Measurements from ENCODE around the gene ZBP1. TPM values are rescaled to one million over a fixed set of nuclear protein-coding genes. Genes with fewer than 3 reads are reported as not detected.

ZBP1 gene
- polyA plus RNA-seq, 1 donor = not detected

DNA sequence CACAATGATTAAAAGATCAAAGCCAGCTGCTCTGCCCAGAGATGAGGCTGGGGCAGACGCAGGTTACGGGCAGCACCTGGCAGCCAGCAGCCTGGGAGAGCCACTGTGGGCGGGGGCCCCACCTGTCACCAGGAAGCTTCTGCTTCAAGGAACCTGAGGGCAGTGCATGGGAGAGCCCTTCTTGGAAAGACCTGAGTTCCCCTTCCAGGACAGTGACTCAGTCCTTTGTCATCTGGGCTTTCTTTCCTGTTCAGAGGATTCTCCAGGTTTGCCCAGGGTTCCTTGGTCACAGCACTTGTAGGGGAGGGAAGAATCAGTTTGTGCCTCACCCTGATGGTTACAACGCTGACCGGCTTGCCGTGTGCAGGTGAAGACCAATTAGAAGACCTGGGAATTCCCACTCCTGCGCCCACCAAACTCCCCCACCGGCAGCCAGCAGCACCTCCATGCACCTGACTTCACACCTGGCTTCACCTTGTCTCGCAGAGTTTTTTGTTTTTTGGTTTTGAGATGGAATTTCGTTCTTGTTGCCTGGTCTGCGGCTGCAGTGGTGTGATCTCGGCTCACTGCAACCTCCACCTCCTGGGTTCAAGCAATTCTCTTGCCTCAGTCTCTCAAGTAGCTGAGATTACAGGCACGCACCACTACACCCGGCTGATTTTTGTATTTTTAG lies 2.0 kb downstream of the ZBP1 start:
- DNase-seq = no peak

DNA sequence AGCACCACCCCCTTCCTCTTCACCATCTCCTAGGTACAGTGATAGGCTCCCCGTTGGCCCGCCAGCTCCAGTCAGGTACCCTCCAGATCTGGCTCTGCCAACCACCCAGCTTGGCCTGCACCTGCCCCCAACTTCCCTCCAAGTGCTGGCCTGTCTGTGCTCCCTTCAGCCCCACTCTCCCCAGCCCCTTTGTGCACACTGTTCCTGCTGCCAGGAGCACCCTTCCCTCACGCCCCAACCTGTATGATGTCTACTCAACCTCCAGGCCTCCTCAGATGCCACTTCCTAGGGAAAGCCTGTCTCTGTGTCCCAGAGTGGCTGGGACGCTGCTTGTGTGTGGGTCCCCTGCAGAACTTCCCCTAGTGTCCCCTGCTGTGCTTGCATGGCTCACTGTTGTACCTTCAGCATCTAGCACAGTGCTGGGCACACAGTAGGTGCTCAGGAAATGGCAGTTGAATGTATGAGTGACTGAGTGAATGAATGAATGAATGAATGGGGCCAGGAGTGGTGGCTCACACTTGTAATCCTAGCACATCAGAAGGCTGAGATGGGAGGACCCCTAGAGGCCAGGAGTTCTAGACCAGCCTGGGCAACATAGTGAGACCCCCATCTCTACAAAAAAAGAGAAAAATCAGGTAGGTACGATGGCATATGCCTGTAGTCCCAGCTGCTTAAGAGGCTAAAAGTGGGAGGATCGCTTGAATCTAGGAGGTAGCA lies 3.0 kb downstream of the ZBP1 start:
- DNase-seq = no peak

DNA sequence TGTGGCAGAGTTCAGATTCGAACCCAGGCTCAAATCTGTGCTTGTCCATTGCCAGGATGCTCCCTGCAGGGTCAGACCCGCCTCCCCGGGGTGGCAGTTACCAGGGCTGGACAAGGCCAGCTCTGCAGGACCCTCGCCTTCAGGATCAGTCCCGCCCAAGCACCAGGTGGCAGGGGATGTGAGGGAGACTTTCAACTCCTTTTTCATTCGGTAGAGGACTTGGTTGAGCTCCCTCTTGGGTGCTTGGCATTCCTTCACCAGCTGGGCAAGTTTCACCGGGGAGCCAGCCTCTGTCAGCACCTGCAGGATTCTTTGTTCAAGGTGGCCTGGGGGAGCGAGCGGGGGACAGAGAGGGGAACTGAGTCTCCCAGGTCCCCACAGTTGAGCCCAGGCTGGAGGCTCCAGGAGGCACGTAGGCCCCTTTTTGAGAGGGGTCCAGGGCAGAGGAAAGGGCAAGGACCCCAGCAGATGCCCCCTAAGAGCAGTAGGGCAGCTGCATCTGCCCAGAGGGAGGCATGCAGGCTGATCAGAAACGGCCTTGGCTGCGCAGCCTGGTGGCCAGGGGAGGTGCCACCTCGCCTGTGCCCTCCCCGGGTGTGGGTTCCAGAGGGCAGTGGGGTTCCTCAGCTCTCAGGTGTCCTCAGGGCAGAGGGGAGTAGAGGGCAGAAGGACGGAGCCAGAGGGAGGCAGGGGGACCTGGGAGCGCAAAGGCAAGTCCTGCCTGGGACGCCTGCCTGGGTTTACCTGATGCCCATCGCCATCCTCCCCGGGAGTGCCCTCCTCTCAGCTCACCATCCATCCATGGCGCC lies 3.9 kb downstream of the ZBP1 start:
- no peak for DNase-seq

DNA sequence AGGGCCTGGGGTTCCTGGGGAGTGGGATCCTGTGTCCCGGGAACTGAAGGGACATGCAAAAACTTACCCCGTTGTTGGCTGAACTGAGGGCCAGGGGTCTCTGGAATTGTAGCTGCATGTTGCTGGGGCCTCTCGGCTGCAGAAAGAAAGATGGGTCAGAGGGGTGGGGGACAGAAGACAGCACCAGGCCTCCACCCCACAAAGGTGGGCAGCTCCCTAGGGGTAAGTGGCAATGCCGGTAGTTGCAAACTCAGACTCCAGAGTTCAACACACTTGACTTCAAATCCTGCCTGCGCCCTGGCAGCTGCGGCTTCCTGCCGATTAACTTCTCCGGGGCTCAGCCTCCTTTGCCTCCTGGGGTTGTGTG lies 4.8 kb downstream of the ZBP1 start:
- no peak for DNase-seq

DNA sequence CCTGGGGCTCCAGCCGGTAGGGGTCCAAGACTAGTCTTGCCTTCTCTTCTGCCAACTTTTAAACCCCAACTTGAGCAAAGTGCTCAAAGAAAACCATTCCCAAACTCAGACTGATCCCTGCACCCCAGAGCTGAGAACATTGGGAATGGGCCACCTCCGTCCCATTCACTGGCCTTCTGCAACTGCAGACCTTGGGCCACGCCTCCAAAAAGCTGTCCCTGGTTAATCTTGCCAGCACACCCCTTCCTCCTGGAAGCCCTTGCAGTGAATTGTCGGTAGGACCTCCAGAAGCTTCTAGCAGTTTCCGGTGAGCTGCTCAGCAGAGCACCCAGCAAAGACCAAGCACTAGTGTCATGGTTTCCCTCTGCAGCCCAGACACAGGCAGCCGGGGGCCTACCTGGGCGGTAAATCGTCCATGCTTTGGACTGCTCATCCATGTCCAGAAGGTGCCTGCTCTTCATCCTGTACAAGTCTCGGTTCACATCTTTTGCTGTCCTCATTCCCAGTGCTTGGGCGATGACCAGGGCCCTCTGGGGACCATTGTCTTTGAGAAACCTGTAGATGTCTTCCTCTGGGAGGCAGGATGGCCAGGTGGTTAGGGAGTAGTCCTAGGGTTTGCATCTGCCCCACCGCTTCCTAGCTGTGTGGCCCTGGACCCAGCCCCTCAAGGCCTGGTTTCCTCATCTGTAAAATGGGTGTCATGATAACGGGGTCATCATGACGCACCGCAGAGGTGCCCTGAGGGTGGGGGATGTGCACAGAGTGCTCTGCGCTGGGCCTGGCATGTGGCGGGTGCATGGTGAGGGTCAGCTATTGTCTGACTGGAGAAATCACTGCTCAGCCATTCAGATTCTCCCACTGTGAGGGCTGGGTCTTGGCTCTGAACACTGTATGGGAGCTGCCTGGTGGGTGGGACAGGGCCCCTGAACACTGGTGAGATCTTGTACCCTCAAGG lies 5.5 kb downstream of the ZBP1 start:
- no peak for DNase-seq

DNA sequence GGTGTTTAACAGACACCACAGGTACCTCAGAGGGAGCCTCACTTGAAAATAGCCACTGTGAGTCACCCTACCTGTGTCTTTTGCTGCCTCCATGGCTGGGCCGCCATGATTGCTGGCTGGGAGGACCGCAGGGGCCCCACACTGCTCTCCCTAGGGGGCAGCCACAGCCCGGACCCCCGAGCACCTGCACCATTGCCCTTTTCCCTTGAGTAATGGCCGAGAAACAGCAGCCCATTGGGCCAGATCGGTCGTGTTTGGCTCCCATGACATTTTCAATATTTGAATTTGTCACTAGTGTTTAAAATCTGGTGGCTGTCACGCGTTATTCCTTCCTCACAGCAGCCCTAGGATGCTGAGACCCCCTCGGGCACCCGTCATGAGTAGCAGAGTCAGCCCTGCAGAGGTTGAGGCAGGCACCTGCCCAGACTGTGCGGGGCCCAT lies 6.7 kb downstream of the ZBP1 start:
- no peak for DNase-seq

DNA sequence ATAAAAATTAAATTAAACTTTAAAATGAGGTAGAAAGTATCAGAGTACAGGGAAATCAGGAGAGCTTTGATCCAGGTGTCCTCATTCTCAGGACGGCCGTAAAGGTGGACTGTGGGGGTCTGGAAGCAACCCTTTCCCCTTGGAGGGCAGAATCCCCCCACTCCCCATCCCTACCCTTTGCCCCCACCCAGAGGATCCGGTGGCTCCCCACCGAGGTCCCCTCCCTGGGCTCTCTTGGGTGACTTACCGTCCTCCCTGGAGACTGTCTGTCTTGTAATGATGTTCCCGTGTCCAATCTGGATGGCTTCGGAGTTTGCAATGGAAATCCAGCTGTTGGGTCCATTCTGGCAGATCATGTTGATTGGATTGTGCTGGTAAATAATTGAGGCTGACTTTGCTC lies 7.3 kb downstream of the ZBP1 start:
- no peak for DNase-seq

DNA sequence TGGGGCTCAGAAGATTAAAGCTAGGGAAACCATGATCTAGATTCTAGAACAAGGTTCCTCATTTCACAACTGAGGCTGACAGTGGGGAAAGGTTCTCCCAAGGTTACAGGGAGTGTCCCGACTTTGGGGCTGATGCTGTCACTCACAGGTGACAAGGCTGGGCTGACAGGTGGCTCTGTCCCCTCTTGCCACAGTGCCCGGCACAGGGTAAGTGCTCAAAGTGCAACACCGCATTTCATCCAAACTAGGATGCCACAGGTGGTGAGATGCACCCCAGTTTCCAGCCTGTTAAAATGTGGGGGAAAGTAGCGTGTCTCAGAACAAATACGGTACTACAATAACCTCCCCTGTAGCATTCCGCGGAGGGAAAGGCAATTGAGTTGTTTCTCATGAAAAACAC lies 7.8 kb downstream of the ZBP1 start:
- no peak for DNase-seq

DNA sequence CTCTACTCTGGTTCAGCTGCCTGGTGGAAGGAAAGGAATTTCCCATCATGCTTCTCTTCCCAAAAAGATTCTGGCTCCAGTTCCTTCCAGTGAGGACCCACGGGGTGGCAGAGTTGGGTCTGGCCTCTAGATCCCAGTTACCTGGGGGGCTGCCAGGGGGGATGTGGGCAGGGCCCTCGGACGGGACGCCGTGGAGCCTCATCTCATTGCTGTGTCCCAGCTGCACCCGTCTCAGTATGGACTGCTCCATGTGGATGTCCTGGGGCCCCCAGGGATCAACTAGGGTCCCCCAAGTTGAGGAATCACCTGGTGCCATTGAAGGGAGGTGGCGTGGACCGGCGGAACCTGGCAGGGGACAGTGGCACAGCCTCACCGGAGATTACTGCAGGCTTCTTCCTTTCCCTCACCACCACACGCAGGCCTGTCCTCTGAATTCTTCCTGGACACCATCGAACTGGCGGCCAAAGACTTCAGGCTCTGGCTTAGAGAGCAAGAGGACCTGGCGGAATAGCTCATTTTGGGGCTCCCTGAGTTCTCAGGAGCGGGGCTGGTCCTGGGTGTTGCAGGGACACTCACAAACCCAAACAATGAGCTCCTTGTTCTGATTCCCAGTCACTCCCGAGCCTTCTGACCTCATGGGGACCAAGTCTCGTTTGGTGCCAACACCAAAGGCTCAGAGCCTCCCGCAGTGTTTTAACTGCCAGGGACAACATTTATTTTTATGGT lies 8.5 kb downstream of the ZBP1 start:
- DNase-seq = no peak

DNA sequence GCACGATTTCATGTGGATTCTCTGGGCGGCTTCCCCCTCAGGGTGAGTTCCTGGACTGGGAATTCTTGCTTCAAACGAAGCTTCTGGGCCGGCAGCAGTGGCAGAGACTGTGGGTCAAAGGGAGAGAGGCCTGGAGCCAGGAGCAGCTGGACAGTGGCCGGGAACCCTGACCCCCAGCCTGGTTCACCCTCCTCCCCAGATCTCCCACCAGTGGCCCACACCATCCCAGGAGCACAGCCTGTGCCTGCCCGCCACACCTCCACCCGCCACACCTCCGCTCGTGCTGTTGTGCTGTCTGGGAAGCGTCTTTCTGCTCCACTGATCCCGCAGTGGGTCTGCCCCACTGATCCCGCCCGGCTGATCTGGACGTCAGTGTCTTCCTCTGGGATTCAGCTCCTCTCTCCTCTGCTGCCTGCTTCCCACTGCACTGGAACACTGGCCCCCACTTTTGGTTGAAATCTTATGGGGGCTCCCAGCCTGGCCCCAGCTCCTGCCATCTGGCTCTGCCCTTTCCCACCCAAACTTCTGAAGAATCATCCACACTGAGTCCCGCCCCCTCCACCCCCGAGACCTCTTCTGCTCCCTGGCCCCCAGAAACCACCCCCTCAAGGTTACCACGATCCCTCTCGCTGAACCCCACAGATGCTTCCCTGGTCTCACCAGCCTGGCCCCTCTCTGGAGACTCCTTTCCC lies 9.8 kb downstream of the ZBP1 start:
- DNase-seq = no peak

DNA sequence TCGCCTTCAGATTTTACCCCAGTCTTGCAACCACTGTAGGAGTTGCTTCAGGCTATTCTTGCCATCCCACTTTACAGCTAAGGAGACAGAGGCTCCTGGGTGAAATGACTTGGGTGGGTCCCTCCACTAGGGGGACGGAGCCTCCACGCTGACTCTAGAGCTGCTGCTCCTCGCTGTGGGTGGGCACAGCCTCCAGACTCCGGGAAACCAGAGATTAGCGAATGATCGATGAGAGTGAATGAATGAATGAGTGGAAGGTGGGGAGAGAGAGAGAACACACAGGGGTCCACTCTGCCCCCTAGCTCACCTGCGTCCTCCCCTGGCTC lies 10.4 kb downstream of the ZBP1 start:
- DNase-seq = no peak

DNA sequence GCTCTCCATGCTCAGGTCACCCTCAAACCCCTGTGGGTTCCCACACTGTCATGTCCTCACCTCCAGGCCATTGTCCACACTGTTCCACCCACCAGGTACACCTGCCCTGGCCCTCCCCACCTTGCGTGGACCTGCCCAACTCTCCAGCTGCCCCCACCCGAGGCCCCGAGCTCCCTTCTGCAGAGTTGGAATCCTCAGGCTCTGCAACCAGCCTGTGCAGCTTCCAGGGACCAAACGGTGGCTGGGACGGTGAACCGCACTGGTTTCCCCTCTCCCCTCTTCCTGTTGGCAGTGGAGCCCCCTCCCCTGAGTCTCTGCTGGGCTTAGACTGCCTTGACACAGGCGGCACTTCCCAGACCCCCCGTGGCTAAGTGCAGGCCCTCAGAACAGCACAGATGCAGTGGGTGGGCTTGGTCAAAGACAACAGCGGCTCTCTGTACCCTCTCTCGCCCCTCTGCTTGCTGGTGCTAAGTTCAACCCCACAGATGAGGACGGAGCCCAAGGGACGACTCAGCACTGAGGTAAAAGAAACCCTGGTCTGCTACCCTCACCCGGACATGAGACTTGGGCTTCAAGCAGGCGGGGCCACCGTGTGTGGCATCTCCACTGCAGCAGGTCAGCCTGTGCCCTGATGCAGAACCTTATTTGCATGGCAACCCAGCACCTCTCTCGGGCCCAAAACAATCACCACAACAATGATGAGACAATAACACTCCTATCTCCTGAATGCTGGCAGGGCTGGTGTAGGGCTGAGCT lies 11.0 kb downstream of the ZBP1 start:
- DNase-seq = no peak

DNA sequence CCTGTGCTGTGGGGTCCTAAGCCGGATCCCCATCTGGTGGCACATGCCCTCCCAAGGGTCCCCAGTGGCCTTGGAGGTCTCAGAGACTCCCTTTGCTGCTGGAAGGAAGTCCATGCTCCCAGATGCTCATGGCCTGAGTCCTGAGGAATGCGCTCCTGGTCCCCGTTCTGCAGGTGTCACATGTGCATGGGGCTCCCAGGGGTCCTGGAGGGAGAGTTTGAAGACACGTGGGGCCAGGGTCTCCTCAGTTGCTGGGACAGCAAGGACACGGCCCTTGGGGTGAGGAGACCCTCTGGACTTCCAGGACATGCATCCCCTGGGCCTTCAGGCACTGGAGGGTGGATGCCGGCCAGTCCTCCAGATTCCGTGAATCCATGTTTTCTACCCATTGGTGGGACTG lies 11.7 kb downstream of the ZBP1 start:
- DNase-seq = no peak

DNA sequence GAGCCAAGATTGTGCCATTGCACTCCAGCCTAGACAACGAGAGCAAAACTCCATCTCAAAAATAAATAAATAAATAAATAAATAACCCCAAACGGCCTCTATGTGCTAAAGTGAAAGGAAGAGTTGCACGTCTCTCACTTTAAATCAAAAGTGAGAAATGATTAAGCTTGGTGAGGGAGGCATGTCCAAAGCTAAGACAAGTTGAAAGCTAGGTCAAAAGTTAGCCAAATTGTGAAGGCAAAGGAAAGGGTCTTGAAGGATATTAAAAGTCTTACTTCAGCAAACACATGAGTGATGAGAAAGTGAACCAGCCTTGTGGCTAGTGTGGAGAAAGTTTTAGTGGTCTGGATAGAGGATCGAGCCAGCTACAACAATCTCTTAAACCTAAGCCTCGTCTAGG lies 14.3 kb downstream of the ZBP1 start:
- no peak for DNase-seq

DNA sequence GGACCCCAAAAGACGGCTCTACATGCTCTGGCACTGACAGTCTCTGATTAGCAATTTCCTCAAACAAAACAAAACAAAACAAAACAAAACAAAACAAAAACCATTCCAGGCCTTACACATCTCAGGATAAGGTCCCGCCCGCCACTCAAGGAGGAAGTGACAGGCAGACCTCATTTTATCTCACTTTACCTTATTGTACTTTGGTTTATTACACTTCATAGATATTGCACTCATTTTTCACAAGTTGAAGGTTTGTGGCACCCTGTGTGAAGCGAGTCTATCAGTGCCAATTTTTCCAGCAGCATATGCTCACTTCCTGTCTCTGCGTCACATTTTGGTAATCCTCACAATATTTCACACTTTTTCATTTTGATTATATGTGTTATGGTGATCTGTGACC lies 15.2 kb downstream of the ZBP1 start:
- DNase-seq = no peak

DNA sequence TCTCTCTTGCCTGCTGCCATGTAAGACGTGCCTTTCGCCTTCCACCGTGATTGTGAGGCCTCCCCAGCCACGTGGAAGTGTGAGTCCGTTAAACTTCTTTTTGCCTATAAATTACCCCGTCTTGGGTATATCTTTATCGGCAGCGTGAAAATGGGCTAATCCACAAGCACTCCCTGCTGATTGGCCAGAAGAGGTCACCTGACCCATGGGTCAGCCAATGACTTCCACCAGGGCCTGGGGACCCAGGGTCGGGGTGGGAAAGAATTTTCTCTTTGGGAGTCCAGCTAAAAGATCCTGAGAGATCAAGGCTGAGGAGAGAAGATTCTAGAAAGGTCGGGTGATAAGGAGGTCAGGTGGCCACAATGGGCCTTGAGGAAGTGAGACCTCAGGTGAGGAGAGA lies 17.1 kb downstream of the ZBP1 start:
- DNase-seq = no peak

DNA sequence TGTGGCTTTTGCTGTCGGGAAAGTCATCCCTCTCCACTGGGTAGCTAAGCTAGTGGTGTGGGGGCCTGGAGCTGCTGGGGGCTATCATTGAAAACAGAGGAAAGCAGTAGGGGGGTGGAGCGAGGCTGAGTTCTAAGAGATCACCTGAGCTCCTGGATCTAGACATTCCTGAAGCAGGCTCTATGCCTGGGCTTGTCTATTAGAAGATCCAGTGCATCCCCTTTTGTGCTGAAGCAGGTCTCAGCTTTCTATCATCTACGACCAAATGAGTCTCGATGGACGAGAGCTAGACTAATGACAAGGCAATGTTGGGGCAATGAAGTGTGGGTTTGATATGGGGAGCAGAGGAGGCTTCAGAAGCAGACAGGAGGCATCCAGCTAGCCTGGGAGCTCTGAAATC lies 18.5 kb downstream of the ZBP1 start:
- no peak for DNase-seq

DNA sequence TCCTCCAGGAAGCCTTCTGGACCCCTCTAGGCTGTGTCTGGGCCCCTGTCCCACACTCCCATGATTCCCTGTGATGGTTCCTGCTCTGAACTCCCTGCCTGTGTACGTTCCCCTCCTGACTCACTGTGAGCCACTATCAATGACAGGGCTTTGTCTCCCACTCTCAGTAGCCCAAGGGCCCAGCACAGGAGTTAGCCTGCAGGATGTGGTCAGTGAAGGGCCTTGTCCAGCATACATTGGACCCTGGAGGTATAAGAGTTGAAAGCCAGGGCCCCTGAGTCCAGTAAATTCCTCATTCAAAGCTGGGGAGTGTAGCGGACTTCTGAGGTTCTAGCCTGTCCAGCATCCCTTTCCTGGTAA lies 19.0 kb downstream of the ZBP1 start:
- DNase-seq = no peak

DNA sequence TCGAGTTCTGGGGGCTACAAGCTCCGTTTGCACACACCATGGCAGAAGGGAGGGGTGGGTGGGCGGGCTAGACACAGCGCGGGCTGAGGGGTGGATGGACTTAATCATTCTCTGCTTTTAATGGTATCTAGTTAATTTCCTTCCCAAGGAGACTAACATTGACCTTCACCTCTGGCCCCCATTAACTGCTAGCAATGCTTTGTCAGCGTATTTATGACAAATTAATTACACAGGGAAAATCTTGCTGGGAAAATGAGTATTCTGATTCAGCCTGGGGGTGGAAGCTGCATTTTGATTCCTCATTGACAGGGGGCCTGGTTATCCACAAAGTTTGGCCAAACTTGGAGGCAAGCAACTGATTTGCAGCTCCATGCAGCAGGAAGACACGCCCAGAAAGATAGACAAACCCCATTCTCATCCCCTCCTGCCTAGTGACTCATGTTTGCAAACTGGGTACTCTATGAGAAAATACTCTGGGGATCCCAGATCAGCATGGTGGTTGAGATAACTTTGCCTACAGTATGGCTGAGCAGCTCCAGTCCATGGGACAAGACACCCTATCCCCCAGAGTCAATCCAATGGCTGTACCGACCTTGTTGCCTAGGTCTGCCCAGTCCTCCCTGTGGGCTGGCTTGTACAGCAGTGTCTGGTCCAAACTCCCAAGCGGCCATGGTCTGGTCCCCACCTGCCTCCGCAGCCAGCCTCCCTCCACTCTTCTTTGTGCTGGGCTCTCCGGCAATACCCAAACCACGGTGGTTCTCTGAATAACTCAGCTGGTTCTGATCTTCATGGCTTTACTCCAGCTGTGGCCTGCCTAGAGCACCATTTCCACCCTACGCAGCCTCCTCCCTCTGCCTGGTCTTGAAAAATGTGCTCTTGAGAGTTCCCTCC lies 19.7 kb downstream of the ZBP1 start:
- no peak for DNase-seq

All from left kidney (tissue), 2 donors.